T-helper 1 cell treated with Interleukin-12 subunit alpha and Interleukin-12 subunit beta and Interleukin-4 antibody, amounts not matched to agents 30 μg/mL and 1 μg/mL, for 36 hours (primary cell): ENCODE results near the gene SLC7A14.

ENCODE experiments used
- H3K27ac Mint-ChIP-seq: one replicate; pipeline ENCODE4 v1.8.0; 2021; ENCODE audit warnings: mild to moderate bottlenecking, mixed read lengths
- H3K27me3 Mint-ChIP-seq: one replicate; pipeline ENCODE4 v1.8.0; 2021; ENCODE audit warnings: low read depth, mixed read lengths
- H3K36me3 Mint-ChIP-seq: one replicate; pipeline ENCODE4 v1.8.0; 2021; ENCODE audit warnings: low read depth, mixed read lengths
- H3K4me1 Mint-ChIP-seq: one replicate; pipeline ENCODE4 v1.8.0; 2021; ENCODE audit warnings: low read depth, mixed read lengths
- H3K4me3 Mint-ChIP-seq: one replicate; pipeline ENCODE4 v1.8.0; 2021; ENCODE audit warnings: mild to moderate bottlenecking, moderate library complexity, mixed read lengths
- H3K9me3 Mint-ChIP-seq: one replicate; pipeline ENCODE4 v1.8.0; 2021; ENCODE audit warnings: mixed read lengths

The SLC7A14 gene

DNA sequence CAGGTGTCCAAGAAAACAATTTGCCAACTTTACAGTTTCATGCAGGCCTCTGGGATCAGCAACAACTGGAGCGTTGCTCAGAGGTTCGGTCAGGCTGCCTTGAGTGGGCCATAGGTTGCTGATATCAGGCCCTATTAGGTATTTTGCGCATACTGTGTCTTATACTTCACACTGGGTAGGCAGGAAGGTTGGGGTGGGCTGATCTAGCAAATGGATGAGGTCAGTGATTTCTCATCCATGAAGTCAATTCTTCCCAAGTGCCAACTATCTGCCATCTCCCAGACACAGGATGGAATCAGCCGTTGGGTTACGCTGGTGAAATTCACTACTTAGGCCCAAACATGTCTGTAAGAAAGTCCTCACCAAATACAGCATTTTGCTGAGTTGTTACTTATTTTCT, 77.6 kb downstream of the SLC7A14 start:
- H3K27me3 Mint-ChIP-seq, result peaks cover 6% of the 10 kb centered on the region
- H3K36me3 Mint-ChIP-seq, result no peaks in the 10 kb centered on the region
- H3K27ac Mint-ChIP-seq, result no peak overlapping the region
- no peaks in the 10 kb centered on the region for H3K9me3 Mint-ChIP-seq
- no peak overlapping the region for H3K4me3 Mint-ChIP-seq
- no peaks in the 10 kb centered on the region for H3K4me1 Mint-ChIP-seq

DNA sequence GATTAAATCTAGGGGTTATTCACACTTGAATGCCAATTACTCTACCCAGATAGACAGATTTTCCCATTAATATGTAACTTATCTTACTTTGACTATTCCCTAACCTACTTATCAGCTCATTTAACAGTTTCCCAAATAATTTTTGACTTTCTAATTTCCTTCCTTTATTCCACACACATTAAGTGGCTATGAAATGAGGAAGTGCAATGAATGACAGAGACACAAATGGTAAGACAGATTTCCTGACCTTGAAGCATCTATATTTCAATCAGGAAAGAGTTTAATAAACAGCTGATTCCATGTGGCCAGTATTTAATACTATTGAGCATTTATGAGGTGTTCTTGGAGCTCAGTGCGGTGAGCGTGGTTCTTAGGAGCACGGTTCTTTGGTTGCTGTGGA, 78.8 kb downstream of the SLC7A14 start:
- Mint-ChIP-seq H3K27ac (no peak overlapping the region), H3K27me3 (peaks cover 11% of the 10 kb centered on the region), H3K36me3 (no peaks in the 10 kb centered on the region), H3K4me3 (no peak overlapping the region), H3K9me3 (no peaks in the 10 kb centered on the region), H3K4me1 (no peaks in the 10 kb centered on the region)

DNA sequence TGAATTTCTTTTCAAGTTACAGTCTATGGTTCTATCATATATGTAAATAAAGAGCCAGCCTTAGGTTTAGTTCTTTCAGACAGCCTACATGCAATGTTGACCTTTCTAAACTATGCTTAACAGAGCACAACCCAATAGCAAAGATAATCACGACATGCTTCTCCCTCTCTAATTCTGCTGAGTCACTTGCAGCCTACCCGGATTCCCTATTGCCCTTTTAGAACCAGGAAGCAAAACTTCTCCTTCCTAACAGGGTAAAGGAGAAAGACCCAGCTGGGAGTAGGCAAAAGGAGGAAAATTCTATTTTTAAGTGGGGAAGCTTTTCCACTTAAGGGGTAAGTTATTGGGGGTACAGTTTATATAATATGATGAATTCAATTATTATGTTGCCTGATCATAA, 79.3 kb downstream of the SLC7A14 start:
- no peaks in the 10 kb centered on the region for H3K9me3 Mint-ChIP-seq
- H3K27me3 Mint-ChIP-seq, result peaks cover 11% of the 10 kb centered on the region
- H3K4me3 Mint-ChIP-seq, result no peak overlapping the region
- H3K27ac Mint-ChIP-seq, result no peak overlapping the region
- H3K36me3 Mint-ChIP-seq, result no peaks in the 10 kb centered on the region
- no peaks in the 10 kb centered on the region for H3K4me1 Mint-ChIP-seq

DNA sequence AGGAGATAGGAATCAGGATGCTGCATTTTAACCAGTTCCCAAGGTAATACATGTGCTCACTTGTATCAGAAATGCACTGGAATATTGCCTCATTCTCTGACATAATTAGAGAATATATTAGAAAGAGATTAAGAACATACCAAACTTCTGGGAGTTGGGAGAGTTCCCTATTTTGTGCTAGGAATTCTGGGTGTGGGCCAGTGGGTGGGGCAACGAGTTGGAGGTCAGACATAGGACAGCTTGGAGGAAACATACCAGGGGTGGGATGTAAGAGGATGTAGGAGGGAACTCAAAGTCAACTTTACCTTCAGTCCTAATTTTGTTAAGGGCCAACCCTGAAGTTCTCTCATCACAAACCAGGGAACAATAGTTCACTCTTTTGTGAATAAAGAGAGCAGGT, 83.6 kb downstream of the SLC7A14 start:
- Mint-ChIP-seq H3K27me3 (peaks cover 10% of the 10 kb centered on the region), H3K4me1 (no peaks in the 10 kb centered on the region), H3K36me3 (no peaks in the 10 kb centered on the region), H3K4me3 (no peak overlapping the region), H3K9me3 (no peaks in the 10 kb centered on the region), H3K27ac (no peak overlapping the region)

DNA sequence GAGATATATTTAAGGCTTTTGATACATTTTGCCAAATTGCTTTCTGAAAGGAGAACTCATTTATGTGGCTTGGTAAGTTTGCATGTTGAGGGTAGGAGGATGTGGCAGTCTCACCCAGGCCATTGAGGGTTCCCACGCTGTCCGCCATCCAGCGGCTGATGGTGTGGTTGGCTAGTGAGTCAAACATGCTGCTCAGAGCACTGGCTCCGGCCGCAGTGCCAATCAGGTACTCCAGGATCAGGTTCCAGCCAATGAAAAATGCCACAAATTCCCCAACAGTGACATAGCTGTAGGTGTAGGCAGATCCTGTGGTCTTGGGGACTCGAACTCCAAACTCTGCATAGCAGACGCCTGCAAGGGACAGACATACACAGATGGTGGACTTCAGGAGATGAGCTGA, 84.9 kb downstream of the SLC7A14 start:
- Mint-ChIP-seq H3K27me3 (peaks cover 5% of the 10 kb centered on the region), H3K36me3 (no peaks in the 10 kb centered on the region), H3K27ac (no peak overlapping the region), H3K4me3 (no peak overlapping the region), H3K4me1 (no peaks in the 10 kb centered on the region), H3K9me3 (no peaks in the 10 kb centered on the region)

DNA sequence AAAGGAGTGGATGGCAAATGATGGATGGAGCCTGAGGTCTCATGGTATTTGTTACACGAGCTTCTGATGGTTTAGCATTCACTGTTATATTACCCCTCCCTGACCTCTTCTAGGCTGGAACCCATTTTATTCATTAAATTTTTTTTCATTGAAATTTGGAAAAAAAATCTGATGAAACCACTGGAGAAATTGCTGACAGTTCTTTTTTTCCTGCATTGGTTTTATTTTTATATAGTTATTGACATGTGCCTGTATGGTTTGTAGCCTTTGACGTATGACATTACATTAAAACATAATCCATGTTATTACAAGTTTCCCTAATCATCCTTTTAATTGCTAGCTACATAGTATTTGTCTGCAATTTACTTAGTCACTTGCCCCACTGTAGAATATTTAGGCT, 85.4 kb downstream of the SLC7A14 start:
- H3K9me3 Mint-ChIP-seq, result no peaks in the 10 kb centered on the region
- no peaks in the 10 kb centered on the region for H3K36me3 Mint-ChIP-seq
- H3K4me1 Mint-ChIP-seq, result no peaks in the 10 kb centered on the region
- H3K27ac Mint-ChIP-seq, result no peak overlapping the region
- no peak overlapping the region for H3K4me3 Mint-ChIP-seq
- H3K27me3 Mint-ChIP-seq, result peaks cover 5% of the 10 kb centered on the region

DNA sequence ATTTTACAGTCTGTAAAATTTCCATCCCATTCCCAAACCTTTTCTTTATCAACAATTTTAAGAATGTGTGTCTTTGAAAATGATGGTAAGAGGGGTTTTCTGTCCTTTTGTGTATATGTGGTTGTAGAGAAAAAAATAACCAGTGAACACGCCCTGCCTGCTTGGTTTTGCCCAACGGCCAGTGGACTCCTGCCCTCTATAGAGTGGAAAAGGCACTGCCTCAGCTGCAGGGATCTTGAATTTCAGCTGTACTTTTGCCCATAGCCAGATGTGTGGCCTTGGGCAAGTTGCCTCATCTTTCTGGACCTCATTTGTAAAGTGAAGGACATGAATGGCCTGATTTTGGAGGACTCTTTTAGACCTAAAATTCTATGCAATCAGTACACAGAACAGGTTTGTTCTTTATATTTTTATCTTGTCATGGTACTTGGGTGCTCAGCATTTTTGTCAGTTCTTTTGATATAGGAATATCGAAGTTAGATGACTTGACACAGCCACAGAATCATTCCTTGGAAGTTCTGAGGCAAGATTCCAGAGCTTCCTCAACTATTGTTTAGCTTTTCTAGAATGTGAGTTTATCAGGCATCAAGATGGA, 86.2 kb downstream of the SLC7A14 start:
- H3K27ac Mint-ChIP-seq, result no peak overlapping the region
- no peak overlapping the region for H3K4me3 Mint-ChIP-seq
- H3K36me3 Mint-ChIP-seq, result no peaks in the 10 kb centered on the region
- H3K27me3 Mint-ChIP-seq, result peaks cover 5% of the 10 kb centered on the region
- H3K9me3 Mint-ChIP-seq, result no peaks in the 10 kb centered on the region
- H3K4me1 Mint-ChIP-seq, result no peaks in the 10 kb centered on the region

DNA sequence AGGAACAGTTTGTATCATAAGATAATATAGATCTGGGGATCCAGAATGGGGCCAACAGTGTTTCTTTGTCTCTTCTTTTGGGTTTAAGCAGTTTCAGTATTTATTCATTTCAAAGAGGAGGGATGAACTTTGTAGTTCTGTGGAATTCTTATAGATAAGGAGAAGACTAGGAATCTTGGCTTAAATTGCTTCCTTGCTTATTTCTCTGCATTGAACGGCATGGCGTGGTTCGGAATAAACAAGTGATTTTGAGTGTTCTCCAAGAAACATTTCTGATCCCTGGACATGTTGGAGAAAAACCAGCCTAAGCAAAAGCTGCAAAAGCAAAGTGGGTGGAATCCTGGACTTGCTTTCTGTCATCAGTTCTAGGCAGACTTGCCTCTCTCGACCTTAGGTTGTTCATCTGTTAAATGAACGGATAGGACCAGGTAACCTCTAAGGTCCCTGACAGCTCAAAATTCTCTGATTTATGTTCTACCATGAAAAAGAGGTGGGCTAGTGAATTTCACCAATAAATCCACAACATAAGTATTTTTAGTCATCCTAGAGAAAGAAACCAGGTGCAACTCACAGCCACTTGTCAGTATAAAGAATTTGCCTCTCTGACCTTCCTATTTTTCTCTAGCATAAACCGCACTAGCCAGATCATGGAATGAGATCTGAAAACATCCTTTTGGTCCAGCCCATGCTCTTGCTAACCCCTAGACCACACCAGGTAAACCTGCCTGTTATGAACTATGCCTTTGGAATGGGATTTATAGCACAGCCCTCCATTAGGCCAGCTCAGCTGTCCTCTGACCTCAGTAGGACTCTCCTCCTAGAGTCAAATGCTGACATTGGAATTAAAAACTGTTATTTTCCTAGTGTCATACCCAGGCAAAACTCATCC, 88.4 kb downstream of the SLC7A14 start:
- no peak overlapping the region for H3K4me3 Mint-ChIP-seq
- H3K4me1 Mint-ChIP-seq, result no peaks in the 10 kb centered on the region
- no peak overlapping the region for H3K27ac Mint-ChIP-seq
- H3K9me3 Mint-ChIP-seq, result no peaks in the 10 kb centered on the region
- no peaks in the 10 kb centered on the region for H3K27me3 Mint-ChIP-seq
- no peaks in the 10 kb centered on the region for H3K36me3 Mint-ChIP-seq

DNA sequence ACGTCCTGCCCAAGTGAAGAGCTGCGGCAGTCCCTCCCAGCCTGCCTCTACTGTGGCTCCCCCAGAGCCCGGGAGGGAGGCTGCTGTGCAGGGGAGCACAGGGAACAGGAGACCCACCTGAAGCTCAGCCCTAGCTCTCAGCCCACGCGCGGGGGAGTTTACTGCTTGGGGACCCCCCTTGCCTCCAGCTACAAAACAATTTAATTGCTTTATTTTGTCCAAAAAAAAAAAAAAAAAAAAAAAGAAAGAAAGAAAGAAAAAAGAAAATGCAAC, 89.1 kb downstream of the SLC7A14 start:
- H3K9me3 Mint-ChIP-seq, result no peaks in the 10 kb centered on the region
- no peak overlapping the region for H3K4me3 Mint-ChIP-seq
- no peaks in the 10 kb centered on the region for H3K4me1 Mint-ChIP-seq
- no peaks in the 10 kb centered on the region for H3K27me3 Mint-ChIP-seq
- H3K36me3 Mint-ChIP-seq, result no peaks in the 10 kb centered on the region
- no peak overlapping the region for H3K27ac Mint-ChIP-seq

DNA sequence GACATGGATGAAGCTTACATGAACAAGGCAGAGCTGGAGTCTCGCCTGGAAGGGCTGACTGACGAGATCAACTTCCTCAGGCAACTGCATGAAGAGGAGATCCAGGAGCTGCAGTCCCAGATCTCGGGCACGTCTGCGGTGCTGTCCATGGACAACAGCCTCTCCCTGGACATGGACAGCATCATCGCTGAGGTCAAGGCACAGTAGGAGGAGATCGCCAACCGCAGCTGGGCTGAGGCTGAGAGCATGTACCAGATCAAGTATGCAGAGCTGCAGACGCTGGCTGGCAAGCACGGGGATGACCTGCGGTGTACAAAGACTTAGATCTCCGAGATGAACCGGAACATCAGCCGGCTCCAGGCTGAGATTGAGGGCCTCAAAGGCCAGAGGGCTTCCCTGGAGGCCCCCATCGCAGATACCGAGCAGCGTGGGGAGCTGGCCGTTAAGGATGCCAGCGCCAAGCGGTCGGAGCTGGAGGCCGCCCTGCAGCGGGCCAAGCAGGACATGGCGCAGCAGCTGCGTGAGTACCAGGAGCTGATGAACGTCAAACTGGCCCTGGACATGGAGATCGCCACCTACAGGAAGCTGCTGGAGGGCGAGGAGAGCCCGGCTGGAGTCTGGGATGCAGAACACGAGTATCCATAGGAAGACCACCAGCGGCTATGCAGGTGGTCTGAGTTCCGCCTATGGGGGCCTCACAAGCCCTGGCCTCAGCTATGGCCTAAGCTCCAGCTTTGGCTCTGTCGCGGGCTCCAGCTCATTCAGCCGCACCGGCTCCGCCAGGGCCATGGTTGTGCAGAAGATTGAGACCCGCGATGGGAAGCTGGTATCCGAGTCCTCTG, 89.6 kb downstream of the SLC7A14 start:
- H3K27me3 Mint-ChIP-seq, result no peaks in the 10 kb centered on the region
- no peak overlapping the region for H3K27ac Mint-ChIP-seq
- H3K9me3 Mint-ChIP-seq, result no peaks in the 10 kb centered on the region
- no peaks in the 10 kb centered on the region for H3K4me1 Mint-ChIP-seq
- H3K36me3 Mint-ChIP-seq, result no peaks in the 10 kb centered on the region
- no peak overlapping the region for H3K4me3 Mint-ChIP-seq

DNA sequence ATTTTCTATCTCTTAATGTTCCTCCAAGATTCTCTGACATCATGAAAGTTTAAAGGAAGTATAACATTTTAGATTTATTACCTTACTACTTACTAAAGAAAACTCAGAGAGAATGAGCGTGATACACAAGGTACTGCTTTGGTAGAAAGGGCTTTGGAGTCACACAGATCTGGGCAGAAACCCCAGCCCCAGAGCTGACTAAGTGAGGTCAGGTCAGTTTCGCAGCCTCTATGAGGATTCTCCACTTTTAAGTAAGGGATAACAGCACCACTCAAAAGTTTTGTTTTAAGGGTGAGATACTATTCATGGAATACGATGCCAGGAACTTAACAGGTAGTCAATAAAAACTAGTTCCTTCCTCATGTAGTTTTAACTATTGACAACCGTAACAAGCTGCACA, 91.1 kb downstream of the SLC7A14 start:
- H3K4me3 Mint-ChIP-seq, result no peak overlapping the region
- no peaks in the 10 kb centered on the region for H3K9me3 Mint-ChIP-seq
- no peaks in the 10 kb centered on the region for H3K36me3 Mint-ChIP-seq
- no peak overlapping the region for H3K27ac Mint-ChIP-seq
- H3K4me1 Mint-ChIP-seq, result no peaks in the 10 kb centered on the region
- H3K27me3 Mint-ChIP-seq, result no peaks in the 10 kb centered on the region

DNA sequence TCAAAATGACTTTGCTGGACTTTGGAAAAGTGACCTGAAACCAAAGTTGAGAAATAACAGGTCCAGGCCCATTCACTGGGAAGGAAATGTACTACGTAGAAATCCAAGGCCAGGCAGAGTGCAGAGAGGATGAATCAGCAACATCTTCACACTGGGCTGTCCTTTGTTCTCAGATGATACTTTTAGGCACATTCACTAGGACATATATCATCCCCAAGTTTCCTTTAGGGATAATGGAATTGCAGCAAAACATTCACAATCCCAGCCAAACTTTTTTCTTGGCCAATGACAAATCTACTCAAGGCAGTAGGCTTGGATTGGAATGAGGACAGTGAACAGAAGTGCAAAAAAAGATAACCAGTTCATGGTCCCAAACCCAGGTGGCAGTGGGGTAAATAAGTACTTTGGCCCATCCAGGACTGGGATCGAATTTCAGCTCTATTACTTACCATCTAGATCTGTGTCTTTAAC, 92.1 kb downstream of the SLC7A14 start:
- Mint-ChIP-seq H3K27ac (no peak overlapping the region), H3K9me3 (no peaks in the 10 kb centered on the region), H3K4me3 (no peak overlapping the region)

DNA sequence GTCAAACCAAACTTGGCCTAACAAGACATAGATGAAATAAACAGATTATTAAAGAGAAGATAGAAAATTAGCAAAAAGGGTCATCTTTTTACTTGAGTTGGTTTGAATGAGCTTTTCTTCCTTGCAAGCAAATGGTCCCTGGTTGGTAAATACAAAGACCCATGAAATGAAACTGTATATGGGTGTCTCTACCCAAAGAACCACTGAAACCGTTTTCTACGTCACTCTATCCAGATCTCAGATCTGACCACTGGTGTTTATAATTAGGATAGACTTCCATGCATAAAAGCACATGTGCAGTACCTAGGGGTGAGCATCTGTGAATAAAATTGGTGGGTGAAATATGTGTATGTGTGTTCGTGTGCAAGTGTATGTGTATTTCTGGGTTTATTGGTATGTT, 94.0 kb downstream of the SLC7A14 start:
- Mint-ChIP-seq H3K4me1 (no peaks in the 10 kb centered on the region), H3K27me3 (peaks cover 3% of the 10 kb centered on the region), H3K36me3 (no peaks in the 10 kb centered on the region), H3K9me3 (no peaks in the 10 kb centered on the region), H3K4me3 (no peak overlapping the region), H3K27ac (no peak overlapping the region)

More for the DNA sequence above, 92.1 kb downstream of the SLC7A14 start:
- H3K36me3 Mint-ChIP-seq, result no peaks in the 10 kb centered on the region
- no peaks in the 10 kb centered on the region for H3K27me3 Mint-ChIP-seq
- no peaks in the 10 kb centered on the region for H3K4me1 Mint-ChIP-seq

DNA sequence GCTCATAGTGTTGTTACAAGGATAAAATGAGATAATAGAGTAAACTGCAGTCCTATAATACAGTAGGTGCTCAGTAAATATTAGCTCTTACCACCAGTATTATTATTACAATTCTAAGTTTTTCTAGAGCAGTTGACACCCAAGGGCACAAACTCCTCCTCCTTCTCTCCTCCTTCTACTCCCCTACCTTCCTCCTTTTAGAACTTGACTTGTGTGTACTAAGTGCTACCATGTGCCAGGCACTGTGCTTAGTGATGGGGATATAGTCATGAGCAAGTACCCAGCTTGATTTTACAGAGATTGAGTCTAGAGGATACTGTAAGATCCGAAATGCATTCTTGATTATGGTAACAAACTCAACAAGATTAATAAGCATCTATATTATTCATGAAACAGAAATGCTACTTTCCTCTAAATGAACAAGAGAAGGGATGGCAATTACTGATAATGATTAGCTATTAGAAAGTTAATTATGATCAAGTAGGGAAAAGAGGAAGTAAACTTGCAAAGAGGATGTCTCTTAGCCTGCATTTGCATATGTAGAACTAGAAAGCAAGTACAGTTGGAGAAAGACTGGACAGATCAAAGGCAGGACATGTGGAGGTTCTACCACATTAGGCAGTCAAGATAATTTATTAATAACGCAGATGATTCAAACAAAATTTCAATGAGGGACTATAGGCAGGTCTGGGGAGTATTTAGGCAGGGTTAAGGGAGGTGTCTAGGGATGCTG, 94.9 kb downstream of the SLC7A14 start:
- no peak overlapping the region for H3K27ac Mint-ChIP-seq
- H3K36me3 Mint-ChIP-seq, result no peaks in the 10 kb centered on the region
- peaks cover 3% of the 10 kb centered on the region for H3K27me3 Mint-ChIP-seq
- no peaks in the 10 kb centered on the region for H3K9me3 Mint-ChIP-seq
- H3K4me3 Mint-ChIP-seq, result no peak overlapping the region
- H3K4me1 Mint-ChIP-seq, result no peaks in the 10 kb centered on the region
